GM18505 (cell line): ENCODE measurements around the gene CLDN19.

Experiments
- ATAC-seq: cut with Tn5 transposase; IDR thresholded peaks from one replicate; pipeline ENCODE4 v1.9.1; 2021; ENCODE audit not compliant: unreplicated experiment
- POLR2A ChIP-seq: IDR thresholded peaks from 4 replicates; pipeline ENCODE4 v1.6.1; 2011; ENCODE audit warnings: borderline replicate concordance; ENCODE audit not compliant: insufficient read depth, insufficient read length; ENCODE audit errors: extremely low read depth

CLDN19 gene

DNA sequence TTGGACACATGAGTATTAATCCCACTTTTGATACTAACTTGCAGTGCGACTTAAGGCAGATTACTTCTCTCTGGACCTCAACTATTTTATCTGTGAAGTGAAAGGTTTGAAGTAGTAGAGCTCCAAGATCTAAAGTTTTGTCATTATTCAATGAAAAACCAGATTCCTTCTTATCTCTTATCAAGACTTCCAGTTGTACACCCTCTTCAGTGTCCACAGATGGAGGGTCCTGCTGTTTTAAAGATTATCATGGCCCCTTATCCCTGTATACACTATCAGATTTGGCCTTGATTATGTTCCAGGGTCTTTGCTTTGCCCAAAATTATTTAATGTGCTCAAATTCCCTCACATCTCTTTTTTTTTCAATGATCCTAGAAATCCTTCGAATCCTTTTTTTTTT, 28.1 kb upstream of the CLDN19 start:
- ATAC-seq: no peak

DNA sequence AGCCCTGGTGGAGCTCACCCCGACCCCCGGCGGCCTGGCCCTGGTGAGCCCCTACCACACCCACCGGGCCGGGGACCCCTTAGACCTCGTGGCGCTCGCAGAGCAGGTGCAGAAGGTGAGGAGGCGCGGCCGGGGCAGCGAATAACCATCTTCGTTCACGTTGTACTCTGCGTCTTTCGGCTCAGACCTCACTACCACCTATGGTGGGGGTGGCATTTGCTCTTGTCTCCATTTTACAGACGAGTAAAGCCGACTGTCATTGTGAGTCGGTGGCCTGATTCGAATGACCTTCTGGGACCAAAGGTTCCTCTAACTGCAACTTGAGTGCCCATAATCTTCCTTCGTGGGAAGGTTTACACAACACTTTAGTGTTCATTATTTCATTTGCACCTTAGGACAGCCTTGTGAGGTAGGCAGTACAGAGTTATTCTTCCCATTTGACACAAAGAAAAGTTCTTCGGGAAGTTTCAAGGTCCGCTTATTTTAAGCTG, 27.5 kb upstream of the CLDN19 start:
- ATAC-seq: no peak
- no peak for TF ChIP-seq POLR2A

More for the DNA sequence above, 28.1 kb upstream of the CLDN19 start:
- no peak for TF ChIP-seq POLR2A

DNA sequence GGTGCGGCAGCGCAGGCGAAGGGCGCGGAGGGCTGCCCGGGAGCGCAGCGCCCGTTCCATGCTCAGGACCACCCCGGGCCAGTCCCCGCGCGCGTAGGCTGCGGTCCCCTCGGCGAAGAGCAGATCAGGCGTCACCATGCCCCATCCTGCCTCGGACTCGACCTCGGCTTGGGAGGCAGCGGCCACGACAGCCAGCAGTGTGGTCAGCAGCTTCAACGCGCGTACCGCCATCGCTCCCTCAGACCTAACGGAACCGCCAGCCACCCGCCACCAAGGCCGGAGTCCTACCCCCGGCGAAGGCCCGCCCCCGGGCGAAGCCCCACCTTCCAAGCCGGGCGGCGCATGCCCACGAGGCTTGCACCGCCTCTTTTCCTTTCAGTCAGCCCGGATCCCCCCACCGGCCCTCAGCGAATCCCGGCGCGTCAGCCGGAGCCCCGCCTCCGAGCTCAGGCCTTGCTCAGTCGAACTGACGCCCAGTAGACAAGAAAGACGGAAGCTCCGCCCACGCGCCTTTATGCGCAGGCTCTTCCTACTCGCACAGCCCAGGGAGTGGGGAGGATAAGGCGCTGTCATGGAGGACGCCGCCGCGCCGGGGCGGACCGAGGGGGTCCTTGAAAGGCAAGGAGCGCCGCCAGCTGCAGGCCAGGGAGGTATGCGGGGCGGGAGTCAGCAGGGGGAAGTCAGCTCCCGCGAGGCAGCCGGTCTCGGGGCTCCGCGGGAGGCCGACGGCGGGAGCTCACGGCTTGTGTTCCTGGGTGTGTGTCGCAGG, 26.9 kb upstream of the CLDN19 start, which contains the start of the genes C1orf50 and P3H1:
Gene C1orf50 (plus strand): TSS at position 509 of the 769 bp plus-strand sequence. CDS start 63 bp downstream, at position 572.
Gene P3H1 (minus strand): TSS at position 288 of the 769 bp plus-strand sequence. CDS start 57 bp downstream, at position 231.
- TF ChIP-seq POLR2A: peak; percentile 98
- ATAC-seq: peak; percentile 86

DNA sequence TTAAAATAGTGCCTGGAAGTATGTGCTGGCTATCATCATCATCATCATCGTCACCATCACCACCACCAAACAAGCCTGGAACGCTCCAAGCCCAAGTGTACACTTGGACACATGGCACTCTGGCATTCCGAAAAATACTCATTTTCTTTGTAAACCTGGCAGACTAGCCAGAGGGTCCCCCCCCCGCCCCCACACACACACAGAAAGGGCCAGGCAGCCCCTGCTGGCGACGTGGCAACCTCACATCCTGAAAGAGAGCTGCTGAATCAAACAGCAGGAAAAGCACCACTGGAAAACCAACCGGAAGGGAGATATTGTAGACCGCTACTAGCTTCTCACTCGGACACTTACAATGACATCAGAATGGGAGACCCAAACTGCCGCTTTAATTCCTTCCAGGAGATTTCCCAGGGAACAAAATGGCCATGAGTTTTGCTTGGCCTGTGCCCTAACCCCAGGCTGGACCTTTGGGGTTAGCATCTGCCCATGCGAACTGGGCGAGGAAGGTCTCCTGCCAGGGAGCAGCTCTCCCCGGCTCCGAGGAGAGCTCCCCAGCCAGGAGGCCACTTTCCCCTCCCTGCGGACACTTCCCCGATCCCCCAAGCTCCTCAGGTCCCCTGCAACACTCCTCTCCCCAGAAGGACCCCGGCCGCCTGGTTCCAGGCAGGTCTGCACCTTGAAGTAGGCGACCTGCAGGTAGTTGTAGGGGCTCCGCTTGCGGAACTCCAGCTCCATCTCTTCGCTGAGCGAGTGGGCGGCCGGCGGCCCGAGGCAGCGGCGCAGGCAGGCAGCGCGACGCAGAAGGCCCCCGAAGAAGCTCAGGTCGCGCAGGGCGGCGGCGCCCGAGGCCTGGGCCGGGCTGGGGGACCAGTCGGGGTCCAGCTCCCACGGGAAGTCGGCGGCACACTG, 26.1 kb upstream of the CLDN19 start:
- TF ChIP-seq POLR2A: no peak
- ATAC-seq: peak; percentile 22

DNA sequence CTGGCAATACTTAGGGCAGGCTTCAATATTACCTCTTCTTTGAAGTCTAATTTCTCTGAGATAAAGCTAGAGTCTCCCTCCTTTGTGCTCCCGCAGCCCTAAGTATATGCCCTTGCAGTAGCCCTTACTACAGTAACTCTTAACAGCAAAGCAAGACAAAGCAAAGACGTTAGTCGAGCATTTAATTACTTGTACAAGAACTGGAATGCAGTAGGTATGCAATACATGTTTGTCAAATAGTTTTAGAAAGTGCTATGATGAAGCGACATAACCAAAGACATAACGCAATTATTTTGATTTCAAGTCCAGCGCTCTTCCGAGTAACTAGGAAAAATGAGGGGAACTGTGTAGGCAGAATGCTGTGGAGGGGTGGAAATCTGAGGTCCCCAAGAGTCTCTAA, 25.2 kb upstream of the CLDN19 start:
- ATAC-seq: no peak
- no peak for TF ChIP-seq POLR2A

DNA sequence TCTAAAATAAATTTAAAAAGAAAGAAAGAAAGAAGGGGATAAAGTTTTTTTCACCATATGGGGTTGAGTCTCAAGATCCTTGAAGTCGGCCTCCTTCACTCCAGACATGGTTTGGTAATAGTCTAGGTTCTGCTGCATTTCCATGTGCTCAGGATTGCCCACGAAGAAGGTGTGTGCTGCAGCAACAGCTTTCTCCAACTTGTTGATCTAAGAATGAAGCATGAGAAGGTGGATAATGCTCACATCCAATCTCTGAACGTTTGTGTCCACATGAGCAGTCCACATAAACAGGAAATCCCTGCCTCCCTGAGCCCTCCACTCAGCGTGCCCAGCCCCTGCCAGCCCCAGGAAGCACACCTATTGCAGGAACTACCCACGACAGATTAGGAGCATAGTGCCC, 22.2 kb upstream of the CLDN19 start:
- no peak for ATAC-seq
- TF ChIP-seq POLR2A: no peak

DNA sequence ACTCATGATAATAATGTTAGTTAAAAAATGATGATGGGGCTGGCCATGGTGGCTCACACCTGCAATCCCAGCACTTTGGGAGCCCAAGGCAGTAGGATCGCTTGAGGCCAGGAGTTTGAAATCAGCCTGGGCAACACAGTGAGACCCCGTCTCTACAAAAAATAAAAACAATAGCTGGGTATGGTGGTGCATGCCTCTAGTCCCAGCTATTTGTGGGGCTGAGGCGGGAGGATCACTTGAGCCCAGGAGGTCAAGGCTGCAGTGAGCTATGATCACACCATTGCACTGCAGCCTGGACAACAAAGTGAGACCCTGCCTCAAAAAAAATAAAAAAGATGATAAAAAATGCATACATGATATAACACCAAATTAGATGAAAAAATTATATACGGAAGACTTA, 21.5 kb upstream of the CLDN19 start:
- no peak for TF ChIP-seq POLR2A
- no peak for ATAC-seq

DNA sequence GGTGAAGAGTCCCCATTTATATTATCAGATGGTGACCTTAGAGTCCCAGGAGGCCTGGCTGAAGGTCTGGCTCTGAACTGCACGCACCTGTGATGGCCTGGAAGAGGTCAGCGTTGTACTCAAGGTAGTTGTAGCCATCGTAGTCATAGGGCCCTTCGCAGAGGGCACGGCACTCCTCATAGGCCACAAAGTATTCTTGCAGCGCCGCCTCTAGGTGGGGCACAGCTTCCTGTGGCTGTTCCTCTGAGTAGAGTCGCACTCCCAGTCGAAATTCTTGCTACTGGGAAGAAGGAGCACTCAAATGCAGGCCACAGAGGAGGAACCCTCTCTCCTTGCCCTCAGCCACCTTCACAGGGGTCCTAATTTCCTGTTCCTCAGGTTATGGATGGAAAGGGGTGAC, 19.1 kb upstream of the CLDN19 start:
- no peak for ATAC-seq
- no peak for TF ChIP-seq POLR2A

DNA sequence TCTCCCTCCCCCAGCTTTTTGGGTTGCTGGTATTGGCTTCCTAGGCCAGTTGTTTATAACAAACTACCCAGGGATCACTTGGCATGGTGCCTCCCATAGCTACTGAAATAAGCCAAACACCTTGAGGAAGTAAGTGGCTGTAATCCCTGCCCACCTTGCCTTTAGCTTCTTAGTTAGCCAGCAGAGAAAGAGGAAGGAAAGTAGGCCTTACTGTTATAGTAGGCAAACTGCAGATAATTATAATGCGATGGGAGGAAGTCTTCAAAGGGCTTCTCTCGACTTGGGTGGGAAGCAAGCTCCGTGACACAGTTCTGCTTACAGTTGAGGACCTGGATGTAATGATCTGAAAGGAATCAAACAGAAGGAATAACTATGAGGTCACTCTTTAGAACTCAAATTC, 18.6 kb upstream of the CLDN19 start:
- TF ChIP-seq POLR2A: no peak
- no peak for ATAC-seq

DNA sequence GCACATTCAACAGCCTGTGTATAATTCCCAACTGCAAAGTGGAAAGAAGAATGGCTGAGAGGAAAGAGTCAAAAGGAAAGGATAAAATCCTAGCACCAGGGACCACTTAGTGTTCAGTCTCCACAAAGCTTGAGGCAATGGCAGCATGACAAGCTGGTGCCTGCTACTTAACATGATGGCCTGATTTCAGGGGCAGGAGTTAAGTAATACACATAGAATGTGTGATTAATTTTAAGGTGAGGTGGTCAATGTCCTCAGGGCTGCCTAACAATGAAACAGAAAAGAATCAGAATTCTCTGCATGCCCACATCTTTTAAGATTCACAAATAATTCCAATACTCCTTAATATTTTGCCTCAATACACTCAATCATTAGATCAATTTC, 17.8 kb upstream of the CLDN19 start:
- ATAC-seq: no peak
- TF ChIP-seq POLR2A: no peak

DNA sequence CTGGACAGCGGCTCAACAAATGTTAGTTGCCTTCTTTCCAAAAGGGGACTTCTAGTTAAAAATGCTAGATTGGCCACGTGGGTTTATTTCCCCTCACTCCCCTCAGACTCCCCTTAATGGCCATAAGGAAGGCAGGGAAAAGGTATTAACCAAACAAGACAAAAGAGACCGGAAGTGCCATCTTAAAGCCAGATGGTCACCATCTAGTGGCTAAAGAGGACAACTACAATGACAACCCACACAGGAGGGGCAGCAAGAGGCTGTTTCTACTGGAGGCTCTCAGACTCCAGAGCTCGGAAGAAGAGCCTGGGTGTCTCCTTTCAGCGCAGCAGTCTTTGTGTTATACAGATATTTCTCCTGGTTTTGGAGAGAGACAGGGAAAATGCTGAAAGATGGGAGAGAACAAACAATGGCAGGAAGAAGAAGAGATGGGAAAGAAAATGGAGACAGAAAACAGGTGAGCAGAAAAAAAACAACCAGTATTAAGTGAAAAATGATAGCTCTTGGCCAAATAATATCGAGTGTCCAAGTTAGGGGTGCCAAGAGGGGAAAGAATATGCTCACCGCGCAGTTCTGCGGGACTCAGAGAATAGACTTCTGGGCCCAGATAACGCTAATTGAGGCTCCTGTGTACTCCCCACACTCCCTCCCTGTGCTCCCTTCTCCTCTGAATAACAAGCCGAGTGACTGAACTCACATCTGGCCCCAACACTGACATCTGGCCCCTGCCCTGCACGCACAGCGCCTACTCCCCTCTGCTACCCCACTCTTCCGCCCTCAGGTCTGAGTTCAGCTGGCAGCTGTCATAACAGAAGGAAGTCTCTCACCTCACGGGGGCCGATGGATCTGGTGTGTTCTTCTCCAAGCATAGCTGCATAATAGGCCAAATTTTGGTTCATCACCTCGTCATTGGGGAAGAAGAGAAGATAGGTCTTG, 17.2 kb upstream of the CLDN19 start:
- TF ChIP-seq POLR2A: no peak

DNA sequence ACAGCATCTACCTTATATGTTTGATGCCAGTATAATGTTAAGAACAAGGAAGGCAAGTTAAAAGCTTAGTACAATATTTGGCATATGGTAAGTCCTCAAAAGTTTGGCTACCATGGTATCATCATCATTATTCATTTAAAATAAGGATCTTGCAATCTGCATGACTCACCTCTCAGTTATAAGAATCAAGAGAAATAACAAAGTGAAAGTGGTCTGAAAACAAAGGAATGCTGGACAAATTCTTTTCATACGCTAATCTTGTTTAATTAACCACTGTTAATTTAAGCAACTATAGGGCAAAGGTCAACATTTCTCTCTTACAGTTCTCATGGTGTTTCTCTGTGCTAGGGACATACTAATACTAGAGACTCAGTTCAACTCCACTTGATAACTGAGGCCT, 13.0 kb upstream of the CLDN19 start:
- TF ChIP-seq POLR2A: no peak
- no peak for ATAC-seq

More for the DNA sequence above, 17.2 kb upstream of the CLDN19 start:
- no peak for ATAC-seq
